Natural killer cell (primary cell): ENCODE measurements around the gene RNF213. TPM values are rescaled to one million over a fixed set of nuclear protein-coding genes. Genes with fewer than 3 reads are reported as not detected.

ENCODE experiments used
- ATAC-seq, 3 donors: fragments of 150-1000 bp in 2 of 3; fragments of 200-7000 bp in 1 of 3; cut with Tn5 transposase; 1 replicate in 1 of 3; 2 replicates in 2 of 3; pipeline ENCODE4 v1.10.0; 2021; ENCODE audit warnings: mild to moderate bottlenecking in 2 of 3, moderate library complexity in 2 of 3
- DNase-seq, 2 donors: peaks; one replicate each; pipeline versions ENCODE4 v3.0.0 to v3.0.0-alpha.2; 2013 to 2021; ENCODE audit warnings: mixed read lengths in 1 of 2
- H3K27ac ChIP-seq: one replicate; pipeline ENCODE4 v1.5.1; 2013; ENCODE audit warnings: mild to moderate bottlenecking, low read length
- H3K27me3 ChIP-seq: one replicate; pipeline ENCODE4 v1.6.1; 2013; ENCODE audit warnings: low read length; ENCODE audit not compliant: control insufficient read depth, insufficient read depth
- H3K36me3 ChIP-seq: one replicate; pipeline ENCODE4 v1.6.1; 2013; ENCODE audit warnings: low read length; ENCODE audit not compliant: control insufficient read depth, insufficient read depth
- H3K4me1 ChIP-seq: one replicate; pipeline ENCODE4 v1.6.1; 2013; ENCODE audit warnings: low read length; ENCODE audit not compliant: control insufficient read depth, insufficient read depth
- H3K4me3 ChIP-seq: one replicate; pipeline ENCODE4 v1.5.1; 2013; ENCODE audit warnings: low read length
- H3K9me3 ChIP-seq: one replicate; pipeline ENCODE4 v1.6.1; 2013; ENCODE audit warnings: low read length; ENCODE audit not compliant: control insufficient read depth, insufficient read depth
- H3K27ac Mint-ChIP-seq, 2 donors: one replicate each; pipeline ENCODE4 v1.8.0; 2022; ENCODE audit warnings: mild to moderate bottlenecking in 2 of 2, mixed read lengths in 2 of 2, moderate library complexity in 1 of 2
- H3K27me3 Mint-ChIP-seq, 2 donors: one replicate each; pipeline ENCODE4 v1.8.0; 2022; ENCODE audit warnings: low read depth in 2 of 2, mixed read lengths in 2 of 2
- H3K36me3 Mint-ChIP-seq: one replicate; pipeline ENCODE4 v1.8.0; 2022; ENCODE audit warnings: mixed read lengths
- H3K4me1 Mint-ChIP-seq, 2 donors: one replicate each; pipeline ENCODE4 v1.8.0; 2022; ENCODE audit warnings: mixed read lengths in 2 of 2
- H3K4me3 Mint-ChIP-seq: one replicate; pipeline ENCODE4 v1.8.0; 2022; ENCODE audit warnings: mild to moderate bottlenecking, moderate library complexity, mixed read lengths
- H3K9me3 Mint-ChIP-seq, 2 donors: one replicate each; pipeline ENCODE4 v1.8.0; 2022; ENCODE audit warnings: mixed read lengths in 2 of 2
- WGBS: methylation state at CpG from one replicate; pipeline ENCODE4 v1.1.7; 2013; ENCODE audit warnings: missing lambda C conversion rate; ENCODE audit not compliant: insufficient coverage; 5-methylcytosine and 5-hydroxymethylcytosine counted together
- intact Hi-C: fragments of 100-400 bp; cut with micrococcal nuclease; formaldehyde crosslinking; loops from one replicate; pipeline ENCODE4 v1.14.2; 2022
- total RNA-seq, 4 donors: library from RNA; stranded (reverse); fragments of 120-200 nt in 1 of 4; gene quantifications; one replicate each; pipeline versions ENCODE4 v1.2.3 to v1.2.4, GENCODE V29; 2013 to 2022
- TF ChIP-seq, protein P1 (sequence below): fragments of 200-600 bp; IDR thresholded peaks from one replicate; pipeline ENCODE4 v1.8.0; 2022; ENCODE audit warnings: antibody characterized with exemption

Gene RNF213
- total RNA-seq, 3 donors from 2014 or later (not counting 1 experiment from before 2014, with no cell fraction given), result 929 to 1,120 (median 1,060) TPM

DNA sequence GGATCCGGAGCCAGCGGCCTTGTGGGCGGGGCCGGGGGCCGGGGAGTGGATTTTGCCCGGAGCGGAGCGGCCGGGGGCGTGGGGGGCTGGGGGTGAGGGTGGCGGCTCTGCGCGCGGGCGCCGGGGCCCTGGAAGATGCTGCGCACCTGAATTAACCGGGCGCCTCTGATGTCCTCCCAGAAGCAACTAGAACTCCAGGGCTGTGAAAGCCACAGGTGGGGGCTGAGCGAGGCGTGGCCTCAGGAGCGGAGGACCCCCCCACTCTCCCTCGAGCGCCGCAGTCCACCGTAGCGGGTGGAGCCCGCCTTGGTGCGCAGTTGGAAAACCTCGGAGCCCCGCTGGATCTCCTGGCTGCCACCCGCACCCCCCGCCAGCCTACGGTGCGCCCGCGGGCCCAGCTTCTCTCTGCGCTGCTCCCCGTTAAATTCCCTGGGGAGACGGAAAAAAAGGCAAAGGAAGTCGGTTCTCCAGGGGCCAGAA lies 39.9 kb upstream of the RNF213 start:
- H3K27ac Mint-ChIP-seq, result peak overlapping the region; percentile 56 to 63
- H3K36me3 ChIP-seq, result peaks cover 13% of the 10 kb centered on the region
- DNase-seq, result peak in 1 of 2 donors; percentile 51

DNA sequence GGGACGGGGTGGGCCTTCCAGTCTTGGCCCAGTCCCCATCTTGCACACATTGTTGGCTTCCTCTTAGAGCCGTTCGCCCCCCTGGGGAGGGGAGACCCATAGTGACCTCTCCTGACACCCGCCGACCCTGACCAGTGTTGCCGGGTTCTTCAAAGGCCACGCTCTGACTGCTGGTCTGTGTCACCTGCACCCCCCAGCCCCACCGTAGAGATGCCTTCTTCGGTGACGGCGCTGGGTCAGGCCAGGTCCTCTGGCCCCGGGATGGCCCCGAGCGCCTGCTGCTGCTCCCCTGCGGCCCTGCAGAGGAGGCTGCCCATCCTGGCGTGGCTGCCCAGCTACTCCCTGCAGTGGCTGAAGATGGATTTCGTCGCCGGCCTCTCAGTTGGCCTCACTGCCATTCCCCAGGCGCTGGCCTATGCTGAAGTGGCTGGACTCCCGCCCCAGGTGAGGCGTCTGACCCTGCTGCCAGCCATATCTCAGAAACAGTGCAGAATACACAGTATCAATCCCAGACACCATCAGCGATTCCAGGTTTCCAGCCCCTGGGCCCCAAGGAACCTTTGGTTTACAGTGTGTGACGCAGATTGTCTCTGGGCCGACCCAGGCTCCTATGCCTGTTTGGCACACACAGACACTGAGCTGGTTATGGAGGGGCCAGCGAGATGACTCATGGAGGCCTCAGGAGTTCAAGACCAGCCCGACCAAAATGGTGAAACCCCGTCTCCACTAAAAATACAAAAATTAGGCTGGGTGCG lies 39.1 kb upstream of the RNF213 start:
- Histone ChIP-seq H3K4me3 (no peak overlapping the region), H3K4me1 (peaks cover 40% of the 10 kb centered on the region), H3K27ac (no peak overlapping the region), H3K27me3 (no peaks in the 10 kb centered on the region), H3K9me3 (no peaks in the 10 kb centered on the region), H3K36me3 (peaks cover 9% of the 10 kb centered on the region)
- DNase-seq, result no peak
- Mint-ChIP-seq H3K27me3 (no peaks in the 10 kb centered on the region), H3K4me1 (peaks cover 25 to 47% of the 10 kb centered on the region in 2 donors), H3K36me3 (no peaks in the 10 kb centered on the region), H3K27ac (peak overlapping the region; percentile 56 to 63), H3K9me3 (peaks cover 0 to 3% of the 10 kb centered on the region in 2 donors), H3K4me3 (peak overlapping the region; percentile 85)
- ATAC-seq, result no peak
- intact Hi-C loops, result no loop called here
- TF ChIP-seq, protein P1, sequence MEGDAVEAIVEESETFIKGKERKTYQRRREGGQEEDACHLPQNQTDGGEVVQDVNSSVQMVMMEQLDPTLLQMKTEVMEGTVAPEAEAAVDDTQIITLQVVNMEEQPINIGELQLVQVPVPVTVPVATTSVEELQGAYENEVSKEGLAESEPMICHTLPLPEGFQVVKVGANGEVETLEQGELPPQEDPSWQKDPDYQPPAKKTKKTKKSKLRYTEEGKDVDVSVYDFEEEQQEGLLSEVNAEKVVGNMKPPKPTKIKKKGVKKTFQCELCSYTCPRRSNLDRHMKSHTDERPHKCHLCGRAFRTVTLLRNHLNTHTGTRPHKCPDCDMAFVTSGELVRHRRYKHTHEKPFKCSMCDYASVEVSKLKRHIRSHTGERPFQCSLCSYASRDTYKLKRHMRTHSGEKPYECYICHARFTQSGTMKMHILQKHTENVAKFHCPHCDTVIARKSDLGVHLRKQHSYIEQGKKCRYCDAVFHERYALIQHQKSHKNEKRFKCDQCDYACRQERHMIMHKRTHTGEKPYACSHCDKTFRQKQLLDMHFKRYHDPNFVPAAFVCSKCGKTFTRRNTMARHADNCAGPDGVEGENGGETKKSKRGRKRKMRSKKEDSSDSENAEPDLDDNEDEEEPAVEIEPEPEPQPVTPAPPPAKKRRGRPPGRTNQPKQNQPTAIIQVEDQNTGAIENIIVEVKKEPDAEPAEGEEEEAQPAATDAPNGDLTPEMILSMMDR, result no peak
- WGBS, result 96% methylated on average over 28 of the region's 29 CpGs

More for the DNA sequence above, 39.9 kb upstream of the RNF213 start:
- TF ChIP-seq, protein P1, result no peak
- Mint-ChIP-seq H3K4me3 (peak overlapping the region; percentile 85), H3K9me3 (peaks cover 0 to 3% of the 10 kb centered on the region in 2 donors), H3K36me3 (no peaks in the 10 kb centered on the region), H3K4me1 (peaks cover 25 to 47% of the 10 kb centered on the region in 2 donors), H3K27me3 (no peaks in the 10 kb centered on the region)
- Histone ChIP-seq H3K27ac (no peak overlapping the region), H3K27me3 (no peaks in the 10 kb centered on the region), H3K4me3 (peak overlapping the region; percentile 59), H3K4me1 (peaks cover 40% of the 10 kb centered on the region), H3K9me3 (no peaks in the 10 kb centered on the region)
- ATAC-seq, result no peak
- 21% methylated on average over 41 of the region's 41 CpGs for WGBS
- intact Hi-C loops, result no loop called here

DNA sequence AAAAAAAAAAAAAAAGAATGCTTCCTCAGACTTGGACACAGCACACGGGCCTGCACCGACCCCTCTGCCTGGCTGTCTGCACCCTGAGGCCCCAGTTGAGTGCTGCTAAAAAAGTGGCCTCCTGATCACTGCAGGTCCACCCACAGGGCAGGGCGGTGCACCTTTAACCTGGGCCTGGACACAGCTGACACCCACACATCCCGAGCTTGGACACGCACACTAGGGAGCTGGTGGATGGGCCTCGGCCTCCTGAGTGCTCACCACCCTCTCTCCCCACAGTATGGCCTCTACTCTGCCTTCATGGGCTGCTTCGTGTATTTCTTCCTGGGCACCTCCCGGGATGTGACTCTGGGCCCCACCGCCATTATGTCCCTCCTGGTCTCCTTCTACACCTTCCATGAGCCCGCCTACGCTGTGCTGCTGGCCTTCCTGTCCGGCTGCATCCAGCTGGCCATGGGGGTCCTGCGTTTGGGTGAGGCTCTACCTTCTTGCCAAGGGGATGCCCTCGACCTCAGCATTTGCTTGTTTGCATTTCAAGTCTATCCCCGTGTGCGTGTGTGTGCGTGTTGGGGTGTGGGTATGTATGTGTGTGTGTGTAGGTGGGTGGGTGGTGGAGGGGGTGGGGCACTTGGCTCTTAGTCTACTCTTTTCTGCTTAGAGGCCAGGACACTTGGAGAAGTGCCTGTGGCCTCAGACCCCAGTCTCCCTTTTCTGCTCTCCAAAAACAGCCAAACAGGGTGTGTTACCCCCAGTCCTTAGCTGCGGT lies 38.1 kb upstream of the RNF213 start:
- TF ChIP-seq, protein P1, result no peak
- H3K27ac Mint-ChIP-seq, result peak overlapping the region in 1 of 2 donors; percentile 66
- peaks cover 21 to 41% of the 10 kb centered on the region in 2 donors for H3K4me1 Mint-ChIP-seq

More for the DNA sequence above, 38.1 kb upstream of the RNF213 start:
- H3K9me3 Mint-ChIP-seq, result peaks cover 0 to 3% of the 10 kb centered on the region in 2 donors
- no peaks in the 10 kb centered on the region for H3K36me3 Mint-ChIP-seq
- H3K36me3 ChIP-seq, result peaks cover 1% of the 10 kb centered on the region
- no peaks in the 10 kb centered on the region for H3K27me3 Mint-ChIP-seq
- peaks cover 33% of the 10 kb centered on the region for H3K4me1 ChIP-seq
- intact Hi-C loops, result no loop called here
- no peaks in the 10 kb centered on the region for H3K9me3 ChIP-seq
- ATAC-seq (no peak), DNase-seq (no peak)
- no peaks in the 10 kb centered on the region for H3K27me3 ChIP-seq
- no peak overlapping the region for H3K27ac ChIP-seq
- WGBS, result 94% methylated on average over 18 of the region's 18 CpGs
- peak overlapping the region; percentile 67 for H3K4me3 Mint-ChIP-seq
- no peak overlapping the region for H3K4me3 ChIP-seq
